HG03432 (cell line): ENCODE results near the gene PRPF8.

Experiments used
- ATAC-seq: cut with Tn5 transposase; IDR thresholded peaks from one replicate; pipeline ENCODE4 v1.9.1; 2021; ENCODE audit warnings: mild to moderate bottlenecking, moderate library complexity; ENCODE audit not compliant: unreplicated experiment

The PRPF8 gene

GRCh38 chr17:1627982-1628855, 56.4 kb downstream of the PRPF8 start, which contains the start of gene SLC43A2:
Gene SLC43A2 (minus strand): TSS chr17:1628834. CDS start chr17:1627874, 960 bp downstream.
- peak; percentile 62 for ATAC-seq

GRCh38 chr17:1627182-1627981, 57.3 kb downstream of the PRPF8 start:
- peak; percentile 2 for ATAC-seq

- no peak for ATAC-seq
Measured at GRCh38 chr17:1626333-1626732, 58.3 kb downstream of the PRPF8 start.

GRCh38 chr17:1625581-1625980, 59.1 kb downstream of the PRPF8 start:
- no peak for ATAC-seq

GRCh38 chr17:1625053-1625452, 59.6 kb downstream of the PRPF8 start:
- no peak for ATAC-seq

- ATAC-seq, result no peak
Measured at GRCh38 chr17:1624650-1625049, 60.0 kb downstream of the PRPF8 start.

GRCh38 chr17:1623057-1623630, 61.5 kb downstream of the PRPF8 start:
- ATAC-seq, result no peak

- no peak for ATAC-seq
Measured at GRCh38 chr17:1621273-1621954, 63.3 kb downstream of the PRPF8 start.

GRCh38 chr17:1620486-1620885, 64.2 kb downstream of the PRPF8 start:
- no peak for ATAC-seq

- no peak for ATAC-seq
Measured at GRCh38 chr17:1617620-1618174, 67.0 kb downstream of the PRPF8 start.

GRCh38 chr17:1616101-1616500, 68.6 kb downstream of the PRPF8 start:
- ATAC-seq, result no peak

GRCh38 chr17:1612400-1612799, 72.3 kb downstream of the PRPF8 start:
- no peak for ATAC-seq

GRCh38 chr17:1611715-1612114, 73.0 kb downstream of the PRPF8 start:
- ATAC-seq, result no peak

GRCh38 chr17:1608676-1609075, 76.0 kb downstream of the PRPF8 start:
- no peak for ATAC-seq

GRCh38 chr17:1607971-1608320, 76.7 kb downstream of the PRPF8 start:
- ATAC-seq, result no peak

- no peak for ATAC-seq
Measured at GRCh38 chr17:1606352-1606985, 78.2 kb downstream of the PRPF8 start.

GRCh38 chr17:1605681-1606351, 78.9 kb downstream of the PRPF8 start:
- ATAC-seq, result no peak

GRCh38 chr17:1604831-1605528, 79.7 kb downstream of the PRPF8 start:
- ATAC-seq, result no peak

GRCh38 chr17:1601571-1601970, 83.1 kb downstream of the PRPF8 start:
- ATAC-seq, result no peak
